DMS114 treated with DMSO at 0.1 percent for 48 hours (cell line): ENCODE data around the gene RASAL2.
"Not testable (repeated sequence)": the region's sequence is repeated elsewhere in the genome, so short reads cannot be mapped to it uniquely, and the experiment has no call there.

Source experiments
- DNase-seq: peaks from one replicate; lab custom pipeline; 2025; ENCODE audit not compliant: unreplicated experiment; lab: John Stamatoyannopoulos, UW

RASAL2 gene

DNA sequence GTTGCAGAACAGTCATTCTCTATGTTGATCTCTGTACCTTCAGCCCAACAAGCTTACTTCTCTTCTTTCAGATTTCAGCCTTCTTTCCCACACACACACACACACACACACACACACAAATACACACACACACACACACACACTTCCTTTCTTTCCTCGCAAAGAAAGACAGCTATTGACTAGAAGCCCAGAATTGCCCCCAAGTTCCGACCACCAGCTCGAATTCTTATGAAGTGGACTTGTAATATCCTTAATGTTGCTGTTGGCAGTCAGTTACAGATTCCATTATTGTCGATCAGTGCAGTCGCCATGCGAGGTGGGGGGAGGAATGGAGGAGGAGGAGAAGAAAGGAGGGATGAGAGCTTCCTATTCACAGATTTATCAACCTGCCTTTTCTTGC is 277.3 kb downstream of the RASAL2 start:
- DNase-seq = no peak

DNA sequence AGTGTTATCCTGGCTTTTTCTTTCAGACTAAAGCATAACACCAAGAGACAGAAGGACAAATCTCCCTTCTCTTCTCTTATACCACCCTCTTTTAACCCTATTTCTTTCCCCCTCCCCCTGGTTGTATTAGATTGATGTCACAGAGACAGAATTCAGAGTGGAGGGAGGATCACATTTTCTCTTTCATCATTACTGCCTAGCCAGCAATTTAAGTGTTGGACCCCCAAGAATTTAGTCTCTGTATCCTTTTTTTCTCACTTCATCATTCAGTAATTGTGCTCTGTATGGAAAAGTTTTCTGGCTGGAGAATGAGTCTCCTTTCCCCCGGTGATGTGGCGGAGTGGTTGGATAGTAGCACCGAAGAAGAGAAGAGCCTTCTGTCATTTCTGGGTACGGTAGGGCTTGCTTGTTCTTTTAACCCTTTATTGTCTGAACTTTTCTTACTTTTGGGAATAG is 278.1 kb downstream of the RASAL2 start:
- no peak for DNase-seq

DNA sequence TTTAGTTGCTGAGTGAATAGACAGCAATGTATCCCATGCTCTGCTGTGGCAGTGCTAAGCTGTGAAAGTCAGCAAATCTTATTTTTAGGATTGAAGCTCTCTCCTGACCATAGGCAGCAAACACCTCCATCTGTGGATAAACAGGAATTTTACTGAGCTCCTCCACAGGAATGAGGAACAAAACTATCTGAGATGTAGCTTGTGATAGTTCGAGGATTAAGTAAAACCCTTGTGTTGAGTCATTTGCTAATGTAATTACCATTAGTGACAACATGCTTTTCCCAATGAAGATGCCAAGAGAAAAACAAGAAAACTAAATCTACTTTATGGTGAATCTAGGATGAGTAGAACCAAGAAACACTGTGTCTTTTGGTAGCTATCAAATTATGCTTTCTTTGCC is 280.1 kb downstream of the RASAL2 start:
- no peak for DNase-seq

DNA sequence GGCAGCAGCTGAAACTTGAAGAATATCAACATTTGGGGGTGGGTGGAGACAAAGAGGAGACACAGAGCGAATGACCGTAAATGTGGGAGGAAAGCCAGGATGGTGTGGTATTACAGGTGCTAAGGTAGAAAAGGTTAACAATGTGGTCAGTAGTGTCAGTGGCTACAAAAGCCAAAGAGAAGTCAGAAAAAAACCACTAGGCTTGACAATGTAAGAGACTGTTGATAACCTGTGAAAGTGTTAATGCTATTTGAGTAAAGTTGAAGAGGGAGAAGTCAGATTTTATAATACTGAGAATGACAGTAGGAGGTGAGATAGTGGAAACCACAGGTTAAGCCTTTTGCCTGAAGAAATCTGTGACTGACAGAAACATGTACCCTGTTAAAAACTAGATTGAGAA is 282.1 kb downstream of the RASAL2 start:
- no peak for DNase-seq

DNA sequence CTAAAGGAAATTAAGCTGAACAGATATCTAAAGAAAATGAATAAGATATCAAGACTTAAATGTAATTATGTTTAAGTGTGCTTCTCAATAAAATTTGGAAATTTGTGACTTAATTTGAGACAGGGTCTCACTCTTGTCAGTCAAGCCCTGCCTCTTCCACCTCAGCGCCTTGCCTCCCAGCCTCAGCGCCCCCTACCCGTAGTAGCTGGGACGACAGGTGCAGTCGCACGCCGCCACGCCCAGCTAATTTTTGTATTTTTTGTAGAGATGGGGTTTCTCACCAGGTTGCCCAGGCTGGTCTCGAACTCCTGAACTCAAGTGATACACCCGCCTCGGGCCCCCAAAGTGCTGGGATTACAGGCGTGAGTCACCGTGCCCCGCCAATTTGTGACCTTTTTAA is 285.9 kb downstream of the RASAL2 start:
- no peak for DNase-seq

DNA sequence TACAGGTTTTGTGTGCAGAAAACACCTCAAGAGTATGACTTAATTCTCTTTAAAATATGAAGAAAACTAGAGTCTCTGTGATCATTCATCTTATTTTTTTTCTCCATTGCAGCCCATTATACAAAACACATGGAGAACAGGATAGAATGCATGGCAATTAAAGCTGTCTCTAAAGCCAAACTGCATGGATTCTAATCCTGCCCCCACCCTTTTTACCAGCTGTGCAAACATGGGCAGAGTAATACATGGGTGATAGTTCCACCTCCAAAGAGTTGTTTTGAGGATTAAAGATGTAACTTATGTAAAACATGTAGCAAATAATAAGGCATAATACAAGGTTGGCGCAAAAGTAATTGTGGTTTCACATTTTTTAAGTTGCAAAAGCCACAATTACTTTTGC is 288.5 kb downstream of the RASAL2 start:
- no peak for DNase-seq

DNA sequence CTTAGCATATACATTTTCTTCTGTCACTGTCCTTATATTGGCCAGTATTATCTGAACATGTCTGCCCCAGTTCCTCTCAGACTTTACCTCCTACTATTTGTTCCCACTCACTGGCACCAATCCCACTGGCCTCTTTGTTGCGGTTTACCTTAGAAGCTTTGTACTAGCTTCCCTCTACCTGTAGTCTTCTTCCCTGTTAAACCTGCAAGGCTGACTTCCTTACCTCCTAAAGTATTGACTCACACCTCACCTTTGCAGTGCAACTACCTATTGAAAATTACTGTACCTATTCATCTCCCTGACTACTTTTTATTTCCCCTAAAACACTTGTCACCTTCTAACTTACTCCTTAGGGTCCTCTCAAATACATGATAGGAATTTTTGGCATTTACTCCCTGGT is 291.8 kb downstream of the RASAL2 start:
- DNase-seq = no peak

DNA sequence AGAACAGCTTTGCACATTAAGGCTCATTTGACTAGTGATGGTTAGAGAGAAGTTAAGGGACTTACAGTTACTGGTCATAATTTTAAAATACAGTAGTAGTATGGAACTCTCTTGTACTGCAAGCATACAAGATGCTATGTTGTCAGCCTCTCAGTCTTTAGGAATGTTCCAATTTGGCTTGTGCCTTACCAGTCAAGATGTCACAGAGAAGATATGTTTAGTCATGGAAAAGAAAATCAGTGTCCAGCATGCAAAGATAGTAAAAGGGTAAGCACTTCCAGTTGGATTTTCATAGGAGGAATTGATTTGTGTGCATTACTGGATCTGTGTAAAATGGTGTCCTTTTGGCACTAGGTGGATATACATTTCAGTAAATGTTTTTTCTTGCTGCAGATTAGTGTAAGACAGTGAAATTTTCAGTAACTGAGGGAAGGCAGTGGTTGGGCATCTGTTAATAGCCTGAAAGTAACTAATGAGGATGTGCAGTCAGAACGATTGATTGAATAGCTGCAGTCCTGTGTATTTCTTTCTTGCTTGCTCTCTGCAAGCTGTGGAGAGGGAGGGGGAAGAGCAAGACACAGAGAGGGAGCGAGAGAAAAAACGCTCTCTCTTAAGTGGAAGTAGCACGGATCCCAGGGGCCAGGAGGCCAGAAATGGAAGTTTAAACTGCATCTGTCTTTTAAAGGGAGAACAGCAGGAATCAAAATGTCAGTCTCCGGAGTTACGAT is 294.7 kb downstream of the RASAL2 start:
- no peak for DNase-seq

DNA sequence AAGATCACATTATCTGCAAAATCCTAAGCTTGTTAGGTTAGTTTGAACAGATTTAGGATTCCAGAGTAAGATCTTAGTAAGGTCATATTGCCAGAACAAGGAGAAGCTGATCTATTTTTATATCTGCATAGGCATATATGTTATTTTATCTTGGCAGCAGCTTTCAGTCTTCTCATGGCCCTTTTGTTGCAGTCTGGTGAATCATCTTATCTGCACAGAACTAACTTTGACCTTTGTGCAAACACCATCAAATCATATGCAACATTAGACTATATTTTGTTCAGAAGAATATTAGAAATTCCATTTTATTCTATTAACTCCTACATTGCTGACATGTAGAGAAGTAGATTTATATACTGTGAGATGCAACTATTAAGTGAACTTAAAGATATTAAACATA is 295.5 kb downstream of the RASAL2 start:
- DNase-seq = no peak

DNA sequence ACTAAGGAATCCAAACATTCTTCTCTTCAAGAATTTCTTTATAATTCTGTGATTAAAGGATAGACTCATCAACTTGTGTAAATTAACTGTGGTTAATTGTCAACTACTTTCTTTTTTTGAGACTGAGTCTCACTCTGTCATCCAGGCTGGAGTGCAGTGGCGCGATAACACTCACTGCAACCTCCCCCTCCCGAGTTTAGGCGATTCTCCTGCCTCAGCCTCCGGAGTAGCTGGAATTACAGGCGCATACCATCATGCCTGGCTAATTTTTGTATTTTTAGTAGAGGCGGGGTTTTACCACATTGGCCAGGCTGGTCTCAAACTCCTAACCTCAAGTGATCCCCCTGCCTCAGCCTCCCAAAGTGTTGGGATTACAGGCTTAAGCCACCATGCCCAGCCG is 296.4 kb downstream of the RASAL2 start:
- not testable (repeated sequence) for DNase-seq

DNA sequence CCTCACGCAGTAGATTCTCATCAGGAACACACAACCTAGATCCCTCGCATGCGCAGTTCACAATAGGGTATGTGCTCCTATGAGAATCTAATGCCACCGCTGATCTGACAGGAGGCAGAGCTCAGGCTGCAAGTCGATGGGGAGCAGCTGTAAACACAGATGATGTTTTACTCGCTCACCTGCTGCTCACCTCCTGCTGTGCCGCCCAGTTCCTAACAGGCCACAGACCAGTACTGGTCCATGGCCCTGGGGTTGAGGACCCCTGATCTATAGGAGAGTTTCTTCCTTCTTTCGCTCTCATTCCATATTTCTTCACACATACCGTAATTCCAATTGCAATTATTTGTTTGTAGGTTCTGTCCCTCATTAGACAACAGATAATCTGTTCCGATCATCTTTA is 299.5 kb downstream of the RASAL2 start:
- no peak for DNase-seq

DNA sequence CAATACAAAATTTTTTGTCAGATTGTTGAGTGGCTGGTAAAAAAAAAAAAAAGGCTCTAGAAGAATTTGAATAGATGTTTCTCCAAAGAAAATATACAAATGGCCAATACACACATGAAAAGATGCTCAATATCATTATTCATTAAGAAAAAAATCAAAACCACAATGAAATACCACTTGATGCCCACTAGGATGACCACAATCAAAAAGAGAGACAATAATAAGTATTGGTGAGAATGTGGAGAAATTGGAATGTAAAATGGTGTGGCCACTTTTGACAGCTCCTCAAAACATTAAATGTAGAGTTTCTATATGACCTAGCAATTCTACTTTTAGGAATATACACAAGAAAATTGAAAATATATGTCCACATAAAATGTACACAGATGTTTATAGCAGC is 302.9 kb downstream of the RASAL2 start:
- no peak for DNase-seq

DNA sequence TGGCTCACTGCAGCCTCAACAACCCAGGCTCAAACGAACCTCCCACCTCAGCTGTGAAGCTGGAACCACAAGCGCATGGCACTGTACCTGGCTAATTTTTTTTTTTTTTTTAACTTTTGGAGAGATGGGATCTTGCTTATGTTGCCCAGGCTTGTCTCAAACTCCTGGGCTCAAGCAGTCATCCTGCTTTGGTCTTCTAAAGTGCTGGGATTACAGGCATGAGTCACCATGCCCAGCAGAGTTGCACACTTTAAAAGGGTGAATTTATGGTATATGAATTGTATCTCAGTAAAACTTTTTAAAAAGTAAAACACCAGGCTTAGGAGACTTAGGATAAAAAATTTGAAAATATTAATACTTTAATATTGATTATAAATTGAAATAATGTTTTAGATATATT is 303.8 kb downstream of the RASAL2 start:
- no peak for DNase-seq

DNA sequence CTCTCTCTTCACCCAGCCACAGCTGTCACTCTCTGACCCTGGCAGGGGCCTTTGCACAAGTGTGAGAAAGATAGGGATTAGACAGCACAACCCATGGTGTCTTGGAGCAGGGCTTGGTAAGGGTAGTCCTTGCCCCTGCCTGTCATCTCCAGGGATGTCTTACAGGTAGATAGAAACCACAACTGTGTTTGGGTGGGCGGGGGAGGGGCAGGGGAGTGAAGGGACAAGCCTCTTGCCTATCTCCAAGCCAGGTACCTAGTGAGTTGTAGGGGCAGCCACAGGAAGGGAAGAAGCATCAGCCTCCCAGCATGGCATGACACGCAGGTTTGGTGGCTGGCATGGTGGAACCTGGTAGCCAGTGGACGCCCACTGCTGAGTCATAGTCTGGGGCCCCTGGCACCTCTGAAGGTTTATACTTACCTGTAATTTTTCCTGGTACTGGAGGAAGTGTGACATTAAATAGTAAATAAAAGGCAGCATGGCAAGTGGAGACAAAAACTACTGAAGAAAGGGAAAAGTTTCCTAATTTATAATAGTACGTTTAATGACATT is 305.3 kb downstream of the RASAL2 start:
- no peak for DNase-seq

DNA sequence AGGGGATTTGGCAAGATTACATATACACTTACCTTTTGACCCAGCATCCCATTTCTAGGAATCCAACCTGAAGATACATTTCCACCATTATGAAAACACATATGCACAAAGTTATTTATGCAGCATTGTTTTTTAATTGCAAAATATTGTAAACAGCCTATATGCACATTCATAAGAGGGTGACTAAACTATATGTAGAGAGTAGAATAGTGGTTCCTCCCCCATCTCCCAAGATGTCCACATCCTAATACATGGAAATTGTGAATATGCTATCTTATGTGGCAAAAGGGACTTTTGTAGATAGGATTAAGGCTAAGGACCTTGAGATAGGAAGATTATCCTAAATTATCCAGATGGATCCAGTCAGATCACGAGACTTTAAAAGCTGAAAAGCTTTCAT is 311.2 kb downstream of the RASAL2 start:
- no peak for DNase-seq

DNA sequence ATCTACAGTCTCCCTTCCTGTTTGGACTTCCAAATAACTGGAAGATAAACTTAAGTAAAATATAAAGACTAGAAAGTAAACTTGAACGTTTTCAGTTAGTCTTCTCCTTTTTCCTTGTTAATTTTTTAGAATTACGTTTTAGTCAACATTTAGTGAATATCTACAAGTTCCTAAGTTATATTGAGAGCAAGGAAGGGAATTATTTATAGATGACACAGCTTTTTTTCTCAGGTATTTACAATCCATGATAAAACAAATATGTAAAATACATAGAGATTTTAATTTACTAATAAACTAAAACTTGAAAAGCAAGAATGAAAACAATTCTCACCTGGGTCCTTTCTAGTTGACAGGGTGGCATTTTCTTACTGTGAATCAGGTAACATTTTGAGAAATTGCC is 313.3 kb downstream of the RASAL2 start:
- DNase-seq = no peak

DNA sequence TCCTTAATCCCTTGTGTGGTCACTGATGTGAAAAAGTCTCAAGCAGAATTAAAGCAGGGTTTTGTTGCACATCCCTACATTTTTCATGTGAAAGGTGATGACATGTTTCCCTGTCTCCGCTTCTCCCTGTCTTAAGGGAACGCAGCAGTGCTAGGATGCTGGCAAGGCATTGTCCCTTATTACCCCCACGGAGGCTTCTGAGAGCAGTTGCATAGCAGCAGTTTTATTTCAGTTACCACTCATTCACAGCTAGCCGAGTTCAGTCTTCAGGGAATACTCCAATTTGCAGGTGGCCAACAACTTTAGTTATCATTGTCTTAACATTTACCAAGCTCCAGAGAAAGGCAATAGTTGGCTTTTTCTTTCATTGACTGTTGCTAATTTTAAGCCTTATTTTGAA is 313.8 kb downstream of the RASAL2 start:
- DNase-seq = no peak

DNA sequence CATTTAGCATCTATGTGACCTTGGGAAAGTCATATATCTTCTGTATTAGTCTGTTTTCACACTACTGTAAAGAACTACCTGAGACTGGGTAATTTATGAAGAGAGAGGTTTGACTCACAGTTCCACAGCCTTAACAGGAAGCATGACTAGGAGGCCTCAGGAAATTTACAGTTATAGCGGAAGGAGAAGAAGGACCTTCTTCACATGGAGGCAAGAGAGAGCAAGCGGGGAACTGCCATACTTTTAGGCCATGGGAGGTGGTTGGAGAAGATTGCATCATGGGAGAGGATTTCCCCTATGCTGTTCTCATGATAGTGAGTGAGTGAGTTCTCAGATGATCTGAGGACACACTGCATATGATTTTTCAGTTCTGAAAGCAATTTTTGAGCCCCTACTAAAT is 315.0 kb downstream of the RASAL2 start:
- DNase-seq = no peak

DNA sequence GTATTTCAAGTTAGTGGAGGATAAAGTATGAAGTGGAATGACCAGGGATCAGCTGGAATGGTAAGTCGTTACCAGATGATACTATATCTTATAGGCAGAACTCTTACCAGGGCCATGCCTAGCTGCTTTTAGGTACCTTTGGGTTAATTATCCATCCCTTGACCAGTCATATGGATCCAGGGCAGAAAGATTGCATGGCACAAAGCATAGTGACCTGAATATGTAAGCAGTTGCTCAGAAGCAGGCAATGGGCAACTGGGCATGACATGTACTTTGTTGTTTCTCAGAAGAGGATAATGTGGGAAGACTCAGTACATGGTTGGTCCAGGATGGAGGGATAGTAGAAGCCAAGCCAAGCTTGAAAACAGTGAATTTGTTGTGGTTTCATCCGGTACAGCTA is 315.6 kb downstream of the RASAL2 start:
- DNase-seq = no peak

DNA sequence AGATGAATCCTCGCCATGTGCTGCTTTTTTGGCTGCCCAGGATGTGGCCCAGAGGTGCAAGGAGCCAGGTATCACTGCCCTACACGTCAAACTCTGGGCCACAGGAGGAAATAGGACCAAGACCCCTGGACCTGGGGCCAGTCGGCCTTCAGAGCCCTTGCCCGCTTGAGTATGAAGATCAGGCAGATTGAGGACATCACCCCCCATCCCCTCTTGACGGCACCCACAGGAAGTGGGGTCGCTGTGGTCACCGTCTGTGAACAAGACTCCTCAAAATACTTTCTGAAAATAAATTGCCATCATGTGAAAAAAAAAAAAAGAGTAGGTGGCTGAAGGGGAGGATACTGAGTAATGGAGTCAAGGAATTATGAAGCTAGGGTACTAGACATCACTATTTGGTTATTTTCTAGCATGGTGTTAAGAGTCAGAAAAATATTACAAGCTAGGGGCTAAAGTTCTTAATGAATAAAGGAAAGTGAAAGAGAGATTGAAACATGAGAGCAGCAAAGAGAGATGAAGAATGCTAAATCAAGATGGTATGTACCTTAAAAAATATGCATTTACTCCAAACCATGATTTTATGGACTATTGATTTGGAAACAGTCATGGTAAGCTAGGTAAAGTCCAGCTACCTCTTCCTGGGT is 318.0 kb downstream of the RASAL2 start:
- no peak for DNase-seq

DNA sequence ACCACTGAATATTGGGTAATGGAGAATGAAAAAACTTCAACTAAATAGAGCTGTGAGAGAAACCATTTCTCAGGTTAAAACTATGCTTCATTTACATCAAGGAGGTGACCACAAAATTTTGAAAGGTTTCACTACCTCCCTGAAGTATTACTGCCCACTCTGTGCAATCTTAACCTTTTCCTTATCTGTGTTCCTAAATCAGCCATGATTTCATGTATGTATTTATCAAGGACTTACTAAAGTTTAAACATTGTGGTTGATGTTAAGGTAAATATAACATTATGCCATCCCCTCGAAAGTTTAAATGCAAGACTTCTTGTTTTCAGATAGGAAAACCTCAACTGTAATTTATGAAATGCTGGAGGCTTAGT is 318.5 kb downstream of the RASAL2 start:
- no peak for DNase-seq

DNA sequence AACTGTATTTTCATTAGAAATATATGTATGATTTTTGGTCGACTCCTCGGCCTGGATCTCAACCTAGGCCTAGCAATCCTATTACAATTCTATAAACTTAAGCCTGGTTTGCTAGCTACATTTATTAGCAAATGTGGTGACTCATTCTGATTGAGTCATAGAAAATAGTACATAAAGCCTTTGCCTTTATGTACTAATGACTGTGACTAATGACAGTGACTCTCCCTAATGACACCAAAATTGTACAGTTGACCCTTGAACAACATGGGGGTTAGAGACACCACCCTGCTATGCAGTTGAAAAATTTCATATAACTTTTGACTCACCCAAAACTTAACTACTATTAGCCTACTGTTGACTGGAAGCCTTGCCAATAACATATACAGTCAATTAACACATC is 324.0 kb downstream of the RASAL2 start:
- DNase-seq = no peak
